Measurements from ENCODE around the gene CCDC91. TPM values are rescaled to one million over a fixed set of nuclear protein-coding genes. Genes with fewer than 3 reads are reported as not detected.

The CCDC91 gene
- total RNA-seq, 1 experiment from 2014 or later = 26.9 TPM

DNA sequence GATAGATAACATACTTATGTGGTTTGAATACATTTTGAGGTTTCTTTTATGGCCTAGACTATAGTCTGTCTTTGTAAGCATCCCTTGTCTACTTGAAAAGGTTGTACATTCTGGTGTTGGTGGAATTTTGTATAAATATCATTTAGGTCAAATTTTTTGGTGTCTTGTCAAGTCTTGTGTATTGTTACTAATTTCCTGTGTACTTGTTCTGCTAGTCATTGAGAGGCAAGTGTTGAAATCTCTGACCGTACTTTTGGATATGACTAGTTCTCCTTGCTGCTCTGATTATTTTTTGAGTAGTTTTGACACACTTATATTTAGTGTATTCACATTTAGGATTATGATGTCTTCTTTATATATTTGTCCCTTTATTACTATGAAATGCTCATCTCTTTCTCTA lies 219.6 kb downstream of the CCDC91 start:
- in situ Hi-C loops (cut with HindIII; ENCODE audit: low pct_unique_long_range_greater_than_20kb, low sequenced_read_pairs) (no loop called here), intact Hi-C loops (cut with micrococcal nuclease; ENCODE audit: unreplicated experiment) (no loop called here)
- ChIA-PET POLR2A (no interaction called here), CTCF (no interaction called here)
- no TSS peak for BruUV-seq (replicated peaks)
- no peak overlapping the region for H3K4me3 ChIP-seq (ENCODE audit: low read depth in 2 of 2, low read length in 2 of 2)
- H3K27me3 ChIP-seq (ENCODE audit: control insufficient read depth, insufficient read depth, low read length) = no peaks in the 10 kb centered on the region
- no peaks in the 10 kb centered on the region for H3K36me3 ChIP-seq (ENCODE audit: control insufficient read depth, insufficient read depth, low read length)
- H3K9me3 ChIP-seq (ENCODE audit: control insufficient read depth, insufficient read depth, low read depth, low read length) = no peaks in the 10 kb centered on the region
- DNase-seq (ENCODE audit: low read depth, low spot score) (no peak), ATAC-seq (no peak)
- H3K4me1 ChIP-seq (ENCODE audit: control insufficient read depth, insufficient read depth, low read length) = no peaks in the 10 kb centered on the region
- TF ChIP-seq REST (IDR thresholded peaks at IDR 0.05; ENCODE audit: insufficient read depth in 1 of 2, low read depth in 2 of 2, low read length in 1 of 2) (no peak), POLR2AphosphoS5 (IDR thresholded peaks at IDR 0.05; ENCODE audit: low read depth, low read length) (no peak)
- no peak overlapping the region for H3K27ac ChIP-seq (ENCODE audit: low read length)

- BruUV-seq (replicated peaks) = no TSS peak
- no peak for TF ChIP-seq REST (IDR thresholded peaks at IDR 0.05; ENCODE audit: insufficient read depth in 1 of 2, low read depth in 2 of 2, low read length in 1 of 2)
- no peak for ATAC-seq
- in situ Hi-C loops (cut with HindIII; ENCODE audit: low pct_unique_long_range_greater_than_20kb, low sequenced_read_pairs) (no loop called here), intact Hi-C loops (cut with micrococcal nuclease; ENCODE audit: unreplicated experiment) (no loop called here)
- POLR2A ChIA-PET = no interaction called here
- no peaks in the 10 kb centered on the region for H3K9me3 ChIP-seq (ENCODE audit: control insufficient read depth, insufficient read depth, low read depth, low read length)
- H3K36me3 ChIP-seq (ENCODE audit: control insufficient read depth, insufficient read depth, low read length) = no peaks in the 10 kb centered on the region
- H3K27me3 ChIP-seq (ENCODE audit: control insufficient read depth, insufficient read depth, low read length) = no peaks in the 10 kb centered on the region
- no peaks in the 10 kb centered on the region for H3K4me1 ChIP-seq (ENCODE audit: control insufficient read depth, insufficient read depth, low read length)
- no peak overlapping the region for H3K4me3 ChIP-seq (ENCODE audit: low read depth in 2 of 2, low read length in 2 of 2)
- CTCF ChIA-PET = no interaction called here
- no peak overlapping the region for H3K27ac ChIP-seq (ENCODE audit: low read length)
- no peak for DNase-seq (ENCODE audit: low read depth, low spot score)
These were observed 223.3 kb downstream of the CCDC91 start for GRCh38 chr12:28413460-28414109.

GRCh38 chr12:28415755-28416154 lies 225.5 kb downstream of the CCDC91 start:
- Histone ChIP-seq H3K27me3 (ENCODE audit: control insufficient read depth, insufficient read depth, low read length) (no peaks in the 10 kb centered on the region), H3K36me3 (ENCODE audit: control insufficient read depth, insufficient read depth, low read length) (no peaks in the 10 kb centered on the region), H3K27ac (ENCODE audit: low read length) (no peak overlapping the region), H3K4me3 (ENCODE audit: low read depth in 2 of 2, low read length in 2 of 2) (no peak overlapping the region), H3K4me1 (ENCODE audit: control insufficient read depth, insufficient read depth, low read length) (no peaks in the 10 kb centered on the region), H3K9me3 (ENCODE audit: control insufficient read depth, insufficient read depth, low read depth, low read length) (no peaks in the 10 kb centered on the region)
- ChIA-PET POLR2A (no interaction called here), CTCF (no interaction called here)
- BruUV-seq (replicated peaks) = no TSS peak
- ATAC-seq = no peak
- intact Hi-C loops (cut with micrococcal nuclease; ENCODE audit: unreplicated experiment) (no loop called here), in situ Hi-C loops (cut with HindIII; ENCODE audit: low pct_unique_long_range_greater_than_20kb, low sequenced_read_pairs) (no loop called here)
- DNase-seq (ENCODE audit: low read depth, low spot score) = no peak
- no peak for TF ChIP-seq REST (IDR thresholded peaks at IDR 0.05; ENCODE audit: insufficient read depth in 1 of 2, low read depth in 2 of 2, low read length in 1 of 2)
- TF ChIP-seq TCF7L2 (IDR thresholded peaks at IDR 0.05; ENCODE audit: low read depth, low read length) = no peak
- TF ChIP-seq SIN3A (IDR thresholded peaks at IDR 0.05; ENCODE audit: borderline replicate concordance, insufficient read depth, low read depth, low read length) = no peak
- no peak for TF ChIP-seq POLR2AphosphoS5 (IDR thresholded peaks at IDR 0.05; ENCODE audit: low read depth, low read length)
